HepG2 (cell line): Measurements from ENCODE around the gene CISD3. TPM values are rescaled to one million over a fixed set of nuclear protein-coding genes. Genes with fewer than 3 reads are reported as not detected.

ENCODE experiments used
- CENPX ChIP-seq: sonication (generic); formaldehyde crosslinking; IDR thresholded peaks from 2 replicates; pipeline ENCODE4 v1.9.0; 2021; ENCODE audit warnings: mild to moderate bottlenecking, missing genetic modification reagents, moderate library complexity
- CHD4 ChIP-seq: fragments of 200-600 bp; sonication (generic); IDR thresholded peaks from 2 replicates; pipeline ENCODE4 v1.7.0; 2017; ENCODE audit warnings: mild to moderate bottlenecking, low read length, borderline replicate concordance
- GMEB2 ChIP-seq: IDR thresholded peaks from 2 replicates; pipeline ENCODE4 v1.6.1; 2016; ENCODE audit warnings: missing biosample characterization, missing genetic modification reagents, low read depth
- HNF4G ChIP-seq, 2 experiments: sonication (generic) in 1 of 2; formaldehyde crosslinking in 1 of 2; IDR thresholded peaks; 2 replicates each; pipeline versions ENCODE4 v1.4.0 to v1.6.1; 2011 to 2020; ENCODE audit warnings: borderline replicate concordance in 2 of 2, low read depth in 2 of 2, mild to moderate bottlenecking in 2 of 2, low read length in 1 of 2, missing genetic modification reagents in 1 of 2, moderate library complexity in 1 of 2
- HNRNPH1 ChIP-seq: fragments of 200-400 bp; formaldehyde crosslinking; optimal IDR thresholded peaks from 2 replicates; pipeline ENCODE3; 2017; ENCODE audit warnings: mild to moderate bottlenecking, low read depth, low read length
- NCOA1 ChIP-seq: sonication (generic); formaldehyde crosslinking; IDR thresholded peaks from 2 replicates; pipeline ENCODE4 v1.9.0; 2021; ENCODE audit warnings: missing genetic modification reagents
- NKX3-1 ChIP-seq: sonication (generic); formaldehyde crosslinking; IDR thresholded peaks from 2 replicates; pipeline ENCODE4 v1.5.0; 2020; ENCODE audit warnings: missing genetic modification reagents
- POGK ChIP-seq: sonication (generic); formaldehyde crosslinking; conservative IDR thresholded peaks from 2 replicates; pipeline ENCODE4 v1.8.0; 2022; ENCODE audit warnings: mild to moderate bottlenecking, moderate library complexity, missing genetic modification reagents
- SMAD3 ChIP-seq: sonication (generic); formaldehyde crosslinking; IDR thresholded peaks from 2 replicates; pipeline ENCODE4 v1.4.0; 2020; ENCODE audit warnings: missing genetic modification reagents
- SP1 ChIP-seq, 2 experiments: fragments of 450-650 bp in 1 of 2; sonication (generic) in 1 of 2; formaldehyde crosslinking in 1 of 2; IDR thresholded peaks; 2 replicates each; pipeline versions ENCODE4 v1.4.0 to v1.6.1; 2016 to 2020; ENCODE audit warnings: missing genetic modification reagents in 1 of 2
- TARDBP ChIP-seq: sonication (generic); formaldehyde crosslinking; IDR thresholded peaks from 2 replicates; pipeline ENCODE4 v1.8.0; 2022; ENCODE audit warnings: mild to moderate bottlenecking, missing genetic modification reagents
- U2AF2 ChIP-seq: fragments of 200-400 bp; formaldehyde crosslinking; IDR thresholded peaks from 2 replicates; pipeline ENCODE4 v1.6.1; 2017; ENCODE audit warnings: low read depth, mild to moderate bottlenecking, low read length
- ZBTB38 ChIP-seq: sonication (generic); formaldehyde crosslinking; IDR thresholded peaks from 2 replicates; pipeline ENCODE4 v1.5.1; 2020; ENCODE audit warnings: mild to moderate bottlenecking, missing genetic modification reagents
- ZBTB4 ChIP-seq: sonication (generic); formaldehyde crosslinking; IDR thresholded peaks from 2 replicates; pipeline ENCODE4 v1.4.0; 2020; ENCODE audit warnings: missing genetic modification reagents, mild to moderate bottlenecking, borderline replicate concordance
- ZNF276 ChIP-seq: sonication (generic); formaldehyde crosslinking; IDR thresholded peaks from 2 replicates; pipeline ENCODE4 v1.4.0; 2020; ENCODE audit warnings: mild to moderate bottlenecking, low read depth, missing genetic modification reagents
- ZNF552 ChIP-seq: sonication (generic); formaldehyde crosslinking; IDR thresholded peaks from 2 replicates; pipeline ENCODE4 v1.9.0; 2022; ENCODE audit warnings: missing genetic modification reagents, mild to moderate bottlenecking, borderline replicate concordance
- ZNF639 ChIP-seq: conservative IDR thresholded peaks from 2 replicates; pipeline ENCODE4 v1.6.1; 2018; ENCODE audit warnings: missing genetic modification reagents
- ZNF749 ChIP-seq: sonication (generic); formaldehyde crosslinking; IDR thresholded peaks from 2 replicates; pipeline ENCODE4 v1.8.0; 2022; ENCODE audit warnings: mild to moderate bottlenecking, missing genetic modification reagents, moderate library complexity, borderline replicate concordance
- polyA plus RNA-seq, 8 experiments: library from polyadenylated mRNA; depleted of rRNA in 3 of 8; stranded (reverse) in 7 of 8; unstranded in 1 of 8; fragments of >200 nt; fragmentation: Illumina TruSeq in 4 of 8; extraction: Trizol in 4 of 8; gene quantifications; 2 replicates each; pipeline versions ENCODE4 v1.2.1 to v1.2.3, GENCODE V29; 2011 to 2016; ENCODE audit warnings: low read depth in 4 of 8, missing spikeins in 1 of 8, mixed read lengths in 1 of 8; ENCODE audit not compliant: insufficient read depth in 1 of 8
- total RNA-seq, 5 experiments: library from RNA; depleted of rRNA; stranded (reverse); fragments of >200 nt; fragmentation: Illumina TruSeq; extraction: Trizol; gene quantifications; 2 replicates each; pipeline ENCODE4 v1.2.3, GENCODE V29; 2016; ENCODE audit warnings: low read depth in 1 of 5

The CISD3 gene
- total and polyA plus RNA-seq, 2 of the 13 experiments (the other 11 are each of a cell fraction or from before 2014, with no cell fraction given) = 30.0 to 34.1 TPM

GRCh38 chr17:38701504-38702165 lies 28.5 kb upstream of the CISD3 start (continued):
- TF ChIP-seq ZNF639 (CRISPR knock-in tag) (no peak), NCOA1 (peak; percentile 85), SP1 (IDR thresholded peaks at IDR 0.05) (no peak), SP1 (CRISPR knock-in tag; IDR thresholded peaks at IDR 0.05) (peak; percentile 8; the same call in 1 of the 2 replicates), GMEB2 (CRISPR knock-in tag) (0 out of 2 replicates have a peak, but pooled peaks have one; percentile 45), POGK (CRISPR knock-in tag) (no peak), CHD4 (no peak; the same call in 1 of the 2 replicates), U2AF2 (0 out of 2 replicates have a peak, but pooled peaks have one; percentile 38), ZNF276 (no peak), ZBTB38 (CRISPR knock-in tag) (no peak), HNRNPH1 (peak; percentile 33), TARDBP (CRISPR knock-in tag) (0 out of 2 replicates have a peak, but pooled peaks have one; percentile 39), ZNF552 (CRISPR knock-in tag) (no peak; the same call in 1 of the 2 replicates), HNF4G (IDR thresholded peaks at IDR 0.05; ENCODE audit: borderline replicate concordance, low read depth, low read length) (no peak), HNF4G (CRISPR knock-in tag; IDR thresholded peaks at IDR 0.05; ENCODE audit: borderline replicate concordance, low read depth) (no peak), ZBTB4 (no peak), CENPX (CRISPR knock-in tag) (peak; percentile 70; the same call in 1 of the 2 replicates), ZNF749 (CRISPR knock-in tag) (peak; percentile 36; the same call in 1 of the 2 replicates), NKX3-1 (no peak), SMAD3 (peak; percentile 42; the same call in 1 of the 2 replicates)
